Measurements from ENCODE around the gene FKBP5.

FKBP5 gene

DNA sequence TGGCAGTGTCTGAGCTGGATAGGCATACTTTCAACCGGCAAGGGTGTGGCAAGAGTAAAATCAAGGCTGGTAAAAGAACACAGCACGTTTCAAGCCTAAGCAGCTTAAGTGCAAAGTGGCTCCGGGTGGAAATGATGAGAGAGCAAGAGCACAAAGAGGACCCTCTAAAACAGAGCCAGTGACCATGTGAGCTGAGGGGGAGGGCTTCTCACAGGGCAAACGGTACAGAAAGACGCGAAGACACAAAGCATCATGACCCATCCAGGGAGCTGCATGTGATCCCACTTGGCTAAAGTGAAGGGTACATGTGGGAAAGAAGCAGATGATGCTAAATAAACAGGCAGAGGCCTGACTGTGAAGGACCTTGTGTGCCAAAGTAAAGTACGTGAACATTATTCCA is 25.7 kb downstream of the FKBP5 start:
- DNase-seq: no peak

- no peak for DNase-seq
Observed at GRCh38 chr6:35654883-35655282, 33.8 kb downstream of the FKBP5 start.

GRCh38 chr6:35651244-35651643 is 37.5 kb downstream of the FKBP5 start:
- DNase-seq: no peak

DNA sequence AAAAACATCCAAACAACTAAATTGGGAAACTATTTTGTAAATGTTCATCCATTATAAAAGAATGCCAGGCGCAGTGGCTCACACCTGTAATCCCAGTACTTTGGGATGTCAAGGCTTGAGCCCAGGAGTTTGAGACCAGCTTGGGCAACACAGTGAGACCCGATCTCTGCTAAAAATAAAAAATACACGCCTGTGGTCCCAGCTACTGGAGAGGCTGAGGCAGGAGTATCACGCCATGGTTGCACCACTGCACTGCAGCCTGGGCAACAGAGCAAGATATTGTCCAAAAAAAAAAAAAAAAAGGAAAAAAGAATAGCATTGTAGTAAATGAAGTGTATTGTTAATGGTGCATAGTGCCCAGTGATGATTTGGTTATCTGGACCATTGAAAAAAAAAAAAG is 38.7 kb downstream of the FKBP5 start:
- no peak for DNase-seq

- DNase-seq: no peak
Observed at GRCh38 chr6:35648203-35648602, 40.5 kb downstream of the FKBP5 start.

- no peak for DNase-seq
Observed at GRCh38 chr6:35647400-35647799, 41.3 kb downstream of the FKBP5 start.

DNA sequence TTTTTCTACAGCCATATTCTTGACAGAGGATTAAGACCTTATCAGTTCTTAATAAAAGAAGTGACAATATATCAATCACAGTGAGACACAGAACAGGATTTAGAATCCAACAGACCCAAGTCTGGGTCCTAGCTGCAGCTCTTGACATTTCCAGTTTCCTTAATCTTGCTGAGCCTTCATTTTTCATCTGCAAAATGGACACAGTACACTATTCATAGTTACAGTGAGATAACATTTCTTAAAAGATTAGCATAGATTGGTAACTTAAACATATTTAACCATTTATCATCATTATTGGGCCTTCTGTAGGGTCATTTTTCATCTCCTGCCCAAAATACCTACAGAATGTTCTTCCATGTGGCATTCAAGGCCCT is 45.6 kb downstream of the FKBP5 start:
- DNase-seq: no peak

DNA sequence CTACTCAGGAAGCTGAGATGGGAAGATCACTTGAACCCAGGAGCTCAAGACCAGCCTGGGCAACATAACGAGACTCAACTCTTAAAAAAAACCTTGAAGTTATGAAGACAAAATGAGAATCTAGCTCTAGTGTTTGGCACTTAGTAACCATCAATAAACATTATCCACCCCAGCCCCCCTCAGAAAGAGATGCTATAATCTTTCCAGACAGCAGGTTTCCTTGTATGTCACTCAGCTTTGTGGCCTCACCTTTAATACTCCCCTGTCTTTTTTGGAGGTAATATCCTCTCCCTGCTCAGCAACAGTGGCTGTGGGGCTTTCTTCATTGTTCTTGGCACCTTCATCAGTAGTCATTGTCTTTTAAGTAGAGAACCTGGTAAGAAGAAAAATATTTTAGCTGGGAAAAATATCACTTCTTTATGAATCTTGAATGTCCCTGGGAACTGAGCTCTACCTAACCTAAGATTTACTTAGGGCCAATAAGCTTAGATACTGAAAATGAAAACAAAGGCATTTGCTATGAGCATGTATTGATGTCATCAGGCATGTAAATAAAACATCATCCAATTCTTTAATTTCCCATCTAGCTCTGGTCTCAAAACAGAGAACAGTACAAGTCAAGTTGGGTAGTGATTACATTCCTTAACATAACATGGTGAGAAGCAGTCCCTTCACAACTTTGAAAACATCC is 46.1 kb downstream of the FKBP5 start:
- no peak for DNase-seq

GRCh38 chr6:35640017-35640664 is 48.6 kb downstream of the FKBP5 start:
- no peak for DNase-seq

DNA sequence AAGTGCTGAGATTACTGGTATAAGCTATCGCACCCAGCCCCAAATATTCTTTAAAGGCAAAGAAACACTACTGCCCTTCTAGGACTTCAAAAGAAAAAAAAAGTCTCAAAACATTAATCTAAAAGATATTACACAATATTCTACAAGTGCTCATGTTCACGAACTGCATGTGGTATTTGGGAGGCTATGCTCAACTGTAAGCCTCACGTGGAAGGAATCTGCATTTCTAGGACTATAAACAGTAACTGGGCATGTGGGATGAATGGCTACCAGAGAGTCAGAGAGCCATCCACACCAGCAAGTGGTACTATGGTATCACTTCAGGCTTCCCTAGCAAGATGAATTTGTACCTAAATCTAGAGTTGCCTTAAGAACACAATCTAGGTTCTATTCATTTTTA is 50.0 kb downstream of the FKBP5 start:
- DNase-seq: no peak

DNA sequence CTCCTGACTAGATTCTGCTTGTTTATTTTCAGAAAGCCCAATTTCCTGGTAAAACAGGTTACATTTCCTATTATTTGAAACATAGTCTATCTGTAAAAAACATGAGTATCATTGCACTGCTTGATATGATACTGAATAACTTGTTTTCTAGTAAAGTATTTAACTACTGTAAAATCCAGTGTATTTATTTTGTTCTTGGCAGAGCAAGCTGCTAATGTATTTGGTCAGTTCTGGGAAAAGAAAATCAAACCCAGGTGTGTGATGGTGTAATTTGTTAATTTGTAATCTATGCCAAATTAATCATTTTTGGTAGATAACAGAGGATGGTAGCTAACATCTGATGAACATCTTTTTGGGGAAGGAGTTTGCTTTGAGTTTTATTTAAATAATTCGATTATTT is 50.8 kb downstream of the FKBP5 start:
- DNase-seq: no peak

DNA sequence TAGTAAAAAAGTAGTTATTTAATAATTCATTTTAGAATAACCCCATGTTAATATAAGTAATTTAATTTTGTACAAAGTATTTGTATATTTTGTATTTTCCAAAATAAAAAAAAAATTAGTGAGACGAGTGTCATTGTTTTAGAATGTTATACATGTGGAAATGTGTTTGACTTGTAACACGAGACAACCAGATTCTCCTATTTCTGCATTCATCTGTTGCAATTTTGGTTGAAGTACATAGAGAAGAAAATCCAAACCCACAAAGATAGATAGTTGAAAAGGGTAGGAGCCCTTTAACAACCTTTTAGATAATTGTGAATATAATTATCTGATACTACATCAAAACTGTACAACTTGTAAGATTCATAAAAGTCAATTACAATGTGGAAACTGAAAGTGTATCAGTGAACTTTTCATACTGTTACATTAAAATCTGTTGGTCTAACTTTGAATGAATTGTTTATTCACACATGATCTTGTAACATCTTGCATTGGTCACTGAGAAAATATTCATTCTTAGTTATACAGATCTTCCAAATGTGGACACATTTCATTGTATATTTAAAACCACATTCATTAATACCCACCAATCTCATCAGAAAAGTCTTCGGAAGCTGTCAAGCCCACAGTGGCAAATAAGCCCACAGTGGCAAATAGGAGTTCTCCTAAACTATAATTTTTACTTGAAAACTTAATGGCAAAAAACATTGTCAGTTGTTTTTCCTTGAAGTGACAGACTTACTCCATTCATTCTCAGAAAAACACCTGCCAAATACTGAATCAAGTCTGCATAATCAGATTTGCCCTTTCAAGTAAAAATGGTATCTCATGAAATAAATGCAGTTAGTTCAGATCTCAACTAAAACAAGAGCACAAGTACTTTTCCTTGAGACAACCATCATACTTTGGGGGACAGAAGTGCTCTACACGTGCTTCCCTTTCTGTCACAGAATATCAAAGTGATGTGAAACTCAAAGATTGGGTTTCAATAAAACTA is 52.8 kb downstream of the FKBP5 start:
- no peak for DNase-seq

DNA sequence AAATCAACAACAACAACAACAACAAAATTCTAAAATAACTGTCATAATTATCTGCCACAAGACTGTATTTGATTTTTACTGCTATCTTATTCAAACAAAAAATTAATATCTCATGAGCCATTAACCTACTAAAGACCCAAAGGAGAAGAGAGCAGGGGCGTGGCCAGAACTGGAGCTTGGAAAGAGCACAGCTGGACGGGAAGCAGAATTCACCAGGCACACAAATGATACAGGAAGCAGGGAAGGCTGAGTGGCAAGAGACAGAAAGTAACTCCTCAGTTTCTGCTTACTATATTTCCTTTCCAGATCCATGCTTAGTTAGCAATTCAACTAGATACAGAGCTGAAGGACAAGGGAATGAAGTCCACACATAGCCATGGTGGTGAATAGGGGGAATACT is 54.4 kb downstream of the FKBP5 start:
- DNase-seq: no peak

DNA sequence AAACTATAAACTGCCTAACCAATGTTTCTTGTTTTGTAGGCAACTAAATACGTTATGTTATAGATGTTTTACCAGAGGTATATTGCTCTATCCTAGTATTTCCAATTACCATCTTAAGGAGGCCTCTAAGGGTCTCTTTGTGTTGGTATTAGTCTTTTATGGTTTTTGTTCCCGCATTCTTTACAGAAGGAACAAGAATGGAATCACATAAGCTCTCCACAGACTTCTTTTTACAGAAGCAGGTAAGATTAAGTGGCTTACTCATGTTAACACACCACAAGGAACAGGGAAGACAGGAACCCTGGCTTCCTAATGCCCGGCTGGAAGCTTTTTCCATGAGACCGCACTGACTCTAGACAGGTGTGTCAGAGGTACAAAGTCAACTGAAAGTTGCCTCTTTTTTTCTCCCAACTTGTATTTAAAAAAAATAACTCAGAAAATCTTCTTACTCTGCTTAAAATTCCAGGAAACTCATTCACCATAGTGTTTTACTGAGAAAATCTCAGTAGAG is 55.1 kb downstream of the FKBP5 start:
- DNase-seq: no peak

GRCh38 chr6:35629876-35630378 is 58.8 kb downstream of the FKBP5 start:
- DNase-seq: no peak

DNA sequence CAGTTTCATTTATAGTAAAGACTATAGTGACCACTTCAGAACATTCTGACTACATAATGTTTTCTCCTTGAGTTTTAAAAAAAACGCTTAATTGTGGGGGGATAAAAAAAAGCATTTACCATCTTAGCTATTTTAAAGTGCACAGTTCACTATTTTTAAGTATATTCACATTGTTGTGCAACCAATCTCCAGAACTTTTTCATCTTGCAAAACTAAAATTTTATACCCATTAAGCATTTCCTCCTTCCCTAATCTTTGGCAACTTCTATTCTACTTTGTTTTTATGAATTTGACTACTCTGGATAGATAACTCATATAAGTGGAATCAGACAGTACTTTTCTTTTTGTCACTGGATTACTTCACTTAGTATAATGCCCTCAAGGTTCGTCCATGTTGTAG is 62.3 kb downstream of the FKBP5 start:
- DNase-seq: no peak

DNA sequence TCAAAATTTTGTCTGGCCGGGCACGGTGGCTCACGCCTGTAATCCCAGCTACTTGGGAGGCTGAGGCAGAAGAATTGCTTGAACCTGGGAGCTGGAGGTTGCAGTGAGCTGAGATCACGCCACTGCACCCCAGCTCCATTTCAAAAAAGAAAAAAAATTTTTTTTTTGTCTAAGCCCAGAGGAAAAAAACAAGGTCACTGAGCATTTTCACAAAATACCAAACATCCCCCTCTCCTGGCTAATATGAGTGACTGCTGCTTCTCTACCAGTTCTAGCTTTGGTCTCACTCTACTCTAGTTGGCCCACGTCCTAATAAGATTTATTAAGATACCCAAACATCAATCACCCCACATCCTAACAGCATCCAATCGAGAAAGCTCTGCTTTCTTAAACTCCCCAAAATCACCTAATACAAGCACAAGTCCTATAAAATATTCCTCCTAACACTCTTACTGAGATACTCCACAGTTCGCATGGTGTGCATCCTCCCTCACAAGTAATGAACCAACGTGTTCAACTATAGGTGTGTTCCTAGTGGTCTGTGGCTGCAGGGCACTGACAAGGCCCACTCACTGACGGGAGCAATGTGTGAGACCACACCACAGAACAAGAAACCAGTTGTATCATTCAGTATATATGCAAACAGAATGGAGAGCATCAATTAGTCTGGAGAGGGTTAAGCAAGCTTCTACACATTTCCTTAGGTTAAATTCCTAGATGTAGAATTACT is 64.2 kb downstream of the FKBP5 start:
- DNase-seq: no peak

GRCh38 chr6:35622283-35622682 is 66.4 kb downstream of the FKBP5 start:
- DNase-seq: no peak

DNA sequence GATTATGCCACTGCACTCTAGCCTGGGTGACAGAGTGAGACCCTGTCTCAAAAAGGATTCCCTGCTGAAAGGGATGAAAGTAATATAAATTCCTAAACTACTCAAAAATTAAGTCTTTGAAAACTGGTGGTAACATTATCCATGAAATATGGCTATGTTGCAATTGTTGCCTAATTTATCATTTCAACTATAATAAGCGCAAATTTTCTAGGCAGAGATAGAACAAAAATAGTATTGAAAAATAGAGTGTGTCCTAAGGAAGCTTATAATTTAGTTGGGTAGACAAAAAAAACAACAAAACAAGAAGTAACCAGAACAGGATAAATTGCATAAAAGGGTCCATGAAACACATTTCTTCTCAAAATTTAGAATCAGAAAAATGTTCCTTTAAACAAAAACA is 68.0 kb downstream of the FKBP5 start:
- no peak for DNase-seq

GRCh38 chr6:35613762-35614161 is 75.0 kb downstream of the FKBP5 start:
- no peak for DNase-seq

- DNase-seq: peak; percentile 22
Observed at GRCh38 chr6:35611240-35611639, 77.5 kb downstream of the FKBP5 start.

DNA sequence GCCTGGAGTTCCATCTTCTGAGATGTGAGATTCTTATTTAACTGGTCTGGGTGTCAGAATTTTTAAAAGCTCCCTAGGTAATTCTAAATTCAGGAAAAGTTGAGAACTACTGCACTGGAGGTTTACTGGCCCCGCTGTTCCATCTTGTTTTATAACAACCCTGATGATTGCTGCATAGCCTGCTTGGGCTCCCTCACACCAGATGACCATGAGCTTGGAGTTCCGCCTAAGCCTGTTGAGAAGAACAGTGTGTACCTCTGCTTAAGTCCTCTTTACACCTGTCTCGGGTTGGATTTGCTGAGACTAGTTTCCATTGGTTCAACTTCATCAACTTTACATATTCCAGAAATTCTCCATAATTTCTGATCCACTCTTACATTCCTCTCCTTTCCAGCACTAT is 77.9 kb downstream of the FKBP5 start:
- no peak for DNase-seq

- no peak for DNase-seq
Observed at GRCh38 chr6:35609588-35609987, 79.1 kb downstream of the FKBP5 start.
